Tibial artery (tissue), 4 donors: ENCODE measurements around the gene GALR2.

ENCODE experiments used
- DNase-seq, 2 donors: peaks; one replicate each; pipeline ENCODE4 v3.0.0-alpha.2; 2019
- H3K27ac ChIP-seq, 2 donors: fragments of 200-600 bp; sonication (generic) in 1 of 2; 1 replicate in 1 of 2; 2 replicates in 1 of 2; pipeline ENCODE4 v1.5.1; 2018 to 2019; ENCODE audit warnings: mild to moderate bottlenecking in 1 of 2
- H3K27me3 ChIP-seq, 2 donors: fragments of 200-600 bp; sonication (generic) in 1 of 2; one replicate each; pipeline versions ENCODE4 v1.5.1 to v1.6.0; 2016 to 2019
- H3K36me3 ChIP-seq, 3 donors: fragments of 200-600 bp; sonication (generic) in 2 of 3; one replicate each; pipeline ENCODE4 v1.5.1; 2016 to 2019; ENCODE audit warnings: mild to moderate bottlenecking in 2 of 3
- H3K4me1 ChIP-seq, 4 donors: fragments of 200-600 bp; sonication (generic) in 2 of 4; 1 replicate in 3 of 4; 2 replicates in 1 of 4; pipeline ENCODE4 v1.5.1; 2016 to 2019
- H3K4me3 ChIP-seq, 2 donors: fragments of 200-600 bp; sonication (generic) in 1 of 2; 1 replicate in 1 of 2; 2 replicates in 1 of 2; pipeline ENCODE4 v1.5.1; 2018 to 2019; ENCODE audit warnings: mild to moderate bottlenecking in 2 of 2
- H3K9me3 ChIP-seq, 3 donors: fragments of 200-600 bp; sonication (generic) in 1 of 3; one replicate each; pipeline ENCODE4 v1.5.1; 2016 to 2019
- intact Hi-C: fragments of 100-400 bp; cut with DNase I; formaldehyde crosslinking; loops from one replicate; pipeline ENCODE4 v1.15.0; 2023; ENCODE audit warnings: low total_unique reads
- TF ChIP-seq, protein P1 (sequence below), 2 experiments: fragments of 200-600 bp in 1 of 2; fragments of 450-650 bp in 1 of 2; IDR thresholded peaks; one replicate each; pipeline ENCODE4 v1.5.1; 2017 to 2019; ENCODE audit warnings: antibody characterized with exemption in 2 of 2, mild to moderate bottlenecking in 1 of 2, moderate library complexity in 1 of 2

GALR2 gene

DNA sequence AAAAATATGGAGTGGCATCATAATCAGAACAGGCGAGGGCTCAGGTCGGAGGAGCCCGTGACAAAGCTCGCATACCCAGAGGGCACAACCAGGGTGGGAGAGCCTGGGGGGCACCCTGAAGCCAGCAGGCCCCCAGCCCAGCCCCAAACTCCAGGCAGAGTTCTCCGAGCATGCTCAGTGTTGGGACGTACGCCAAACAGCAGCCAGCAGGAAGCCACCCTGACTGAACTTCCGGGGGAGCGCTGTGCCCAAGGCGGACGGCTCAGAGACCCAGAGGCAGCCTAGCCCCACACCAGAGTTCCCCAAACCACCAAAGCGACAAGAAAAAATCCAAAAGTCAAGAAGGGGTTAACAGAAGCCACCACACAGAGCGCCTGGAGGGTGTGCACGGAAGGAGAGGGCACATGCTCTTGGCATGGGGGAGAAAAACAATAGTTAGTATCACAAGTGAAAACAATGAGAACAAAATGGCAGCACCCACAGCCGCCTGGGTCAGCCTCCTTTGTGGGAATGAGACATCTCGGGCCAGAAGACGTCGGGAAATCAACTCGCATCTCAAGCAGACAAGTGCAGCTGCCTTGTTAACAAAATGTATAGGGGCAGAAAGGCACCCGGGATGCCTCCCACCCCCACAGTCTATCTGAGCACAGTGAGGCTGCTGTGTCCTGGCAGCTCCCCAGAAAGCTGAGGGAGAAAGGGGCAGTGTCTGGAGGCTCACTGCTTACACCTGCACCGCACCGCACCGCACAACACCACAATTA lies 17.1 kb downstream of the GALR2 start:
- no peak overlapping the region for H3K27ac ChIP-seq
- no peaks in the 10 kb centered on the region for H3K9me3 ChIP-seq
- peaks cover 65 to 99% (median 95%) of the 10 kb centered on the region in 3 donors for H3K36me3 ChIP-seq
- intact Hi-C loops = no loop called here
- H3K4me1 ChIP-seq = no peaks in the 10 kb centered on the region
- no peak overlapping the region for H3K4me3 ChIP-seq
- no peak for DNase-seq
- TF ChIP-seq, protein P1, sequence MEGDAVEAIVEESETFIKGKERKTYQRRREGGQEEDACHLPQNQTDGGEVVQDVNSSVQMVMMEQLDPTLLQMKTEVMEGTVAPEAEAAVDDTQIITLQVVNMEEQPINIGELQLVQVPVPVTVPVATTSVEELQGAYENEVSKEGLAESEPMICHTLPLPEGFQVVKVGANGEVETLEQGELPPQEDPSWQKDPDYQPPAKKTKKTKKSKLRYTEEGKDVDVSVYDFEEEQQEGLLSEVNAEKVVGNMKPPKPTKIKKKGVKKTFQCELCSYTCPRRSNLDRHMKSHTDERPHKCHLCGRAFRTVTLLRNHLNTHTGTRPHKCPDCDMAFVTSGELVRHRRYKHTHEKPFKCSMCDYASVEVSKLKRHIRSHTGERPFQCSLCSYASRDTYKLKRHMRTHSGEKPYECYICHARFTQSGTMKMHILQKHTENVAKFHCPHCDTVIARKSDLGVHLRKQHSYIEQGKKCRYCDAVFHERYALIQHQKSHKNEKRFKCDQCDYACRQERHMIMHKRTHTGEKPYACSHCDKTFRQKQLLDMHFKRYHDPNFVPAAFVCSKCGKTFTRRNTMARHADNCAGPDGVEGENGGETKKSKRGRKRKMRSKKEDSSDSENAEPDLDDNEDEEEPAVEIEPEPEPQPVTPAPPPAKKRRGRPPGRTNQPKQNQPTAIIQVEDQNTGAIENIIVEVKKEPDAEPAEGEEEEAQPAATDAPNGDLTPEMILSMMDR (IDR thresholded peaks at IDR 0.05) = no peak
- H3K27me3 ChIP-seq = no peaks in the 10 kb centered on the region

DNA sequence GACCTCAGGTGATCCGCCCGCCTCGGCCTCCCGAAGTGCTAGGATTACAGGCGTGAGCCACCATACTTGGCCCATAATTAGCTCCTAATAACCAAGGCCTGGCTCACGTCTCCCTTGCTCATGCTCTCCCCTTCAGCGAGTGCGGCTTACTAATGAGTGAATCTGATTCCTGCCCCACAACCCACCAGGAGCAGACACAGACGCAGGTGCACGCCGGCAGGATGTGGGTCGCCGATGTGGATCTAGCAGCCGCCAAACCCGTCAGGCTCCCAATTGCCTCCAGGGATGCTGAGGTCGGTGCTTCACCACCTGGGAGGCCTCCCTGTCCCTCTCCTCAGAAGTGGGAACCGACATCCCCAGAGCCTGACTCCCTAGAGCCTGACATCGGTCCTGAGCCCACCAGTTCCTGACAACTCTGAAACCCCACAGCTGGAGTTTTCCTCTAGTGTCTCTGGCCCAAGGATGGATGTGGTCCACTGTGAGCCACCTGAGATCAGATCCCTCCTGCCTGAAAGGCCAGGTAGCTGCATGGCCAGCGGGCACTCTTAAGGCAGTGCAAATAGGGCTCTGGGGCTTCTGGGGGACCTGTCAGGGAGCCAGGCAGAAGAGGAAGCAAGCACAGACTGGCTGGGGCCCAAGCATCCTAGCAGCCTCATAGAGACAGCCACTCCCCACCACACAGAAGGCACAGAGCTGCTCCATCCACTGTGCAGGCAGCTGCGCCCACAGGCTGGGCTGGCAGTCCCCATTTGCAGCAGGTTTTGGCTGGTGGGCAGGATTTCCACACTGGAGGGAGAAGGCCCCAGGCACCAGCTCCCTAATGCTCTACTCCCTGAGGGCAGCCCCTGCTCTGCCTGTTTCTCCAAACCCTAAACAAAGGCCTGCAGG lies 18.2 kb downstream of the GALR2 start:
- intact Hi-C loops = no loop called here
- TF ChIP-seq, protein P1 (IDR thresholded peaks at IDR 0.05) = no peak
- Histone ChIP-seq H3K4me3 (no peak overlapping the region), H3K36me3 (peaks cover 68 to 99% (median 95%) of the 10 kb centered on the region in 3 donors), H3K4me1 (no peaks in the 10 kb centered on the region), H3K27ac (no peak overlapping the region), H3K27me3 (no peaks in the 10 kb centered on the region), H3K9me3 (no peaks in the 10 kb centered on the region)
- no peak for DNase-seq

DNA sequence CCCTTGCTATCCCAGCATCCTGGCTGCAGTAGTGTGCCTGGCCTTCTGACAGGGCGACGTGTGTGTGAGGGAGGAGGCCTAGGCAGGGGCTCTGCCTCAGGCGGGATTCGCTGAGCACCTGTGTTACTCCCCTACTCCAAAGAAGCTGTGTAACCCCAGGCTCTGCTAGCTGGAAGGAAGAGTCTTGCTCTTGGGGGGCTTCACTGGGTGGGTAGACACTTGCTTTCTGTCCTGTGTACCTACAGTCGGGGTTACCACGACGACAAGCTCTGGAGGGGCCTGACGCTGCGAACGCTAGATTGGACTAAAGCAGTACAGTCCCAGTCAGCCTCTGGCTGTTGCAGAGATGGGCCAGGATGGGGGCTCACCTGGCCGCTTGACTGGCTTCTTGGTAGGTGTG lies 19.5 kb downstream of the GALR2 start:
- Histone ChIP-seq H3K4me3 (no peak overlapping the region), H3K36me3 (peaks cover 59 to 93% (median 92%) of the 10 kb centered on the region in 3 donors), H3K27ac (no peak overlapping the region), H3K9me3 (no peaks in the 10 kb centered on the region), H3K4me1 (no peaks in the 10 kb centered on the region), H3K27me3 (no peaks in the 10 kb centered on the region)
- TF ChIP-seq, protein P1 (IDR thresholded peaks at IDR 0.05) = no peak
- DNase-seq = no peak
- intact Hi-C loops = no loop called here

GRCh38 chr17:76095943-76096342 lies 21.4 kb downstream of the GALR2 start:
- intact Hi-C loops = no loop called here

GRCh38 chr17:76097716-76098295 lies 23.2 kb downstream of the GALR2 start:
- Histone ChIP-seq H3K27ac (no peak overlapping the region), H3K27me3 (no peaks in the 10 kb centered on the region), H3K4me3 (no peak overlapping the region), H3K9me3 (no peaks in the 10 kb centered on the region), H3K4me1 (peaks cover 0 to 13% (median 10%) of the 10 kb centered on the region in 4 donors), H3K36me3 (peaks cover 68 to 87% (median 79%) of the 10 kb centered on the region in 3 donors)
- DNase-seq = no peak
- intact Hi-C loops = no loop called here
- TF ChIP-seq, protein P1 (IDR thresholded peaks at IDR 0.05) = no peak

More at GRCh38 chr17:76095943-76096342, 21.4 kb downstream of the GALR2 start:
- Histone ChIP-seq H3K9me3 (no peaks in the 10 kb centered on the region), H3K4me1 (no peaks in the 10 kb centered on the region), H3K4me3 (no peak overlapping the region), H3K36me3 (peaks cover 66 to 93% (median 86%) of the 10 kb centered on the region in 3 donors), H3K27ac (no peak overlapping the region), H3K27me3 (no peaks in the 10 kb centered on the region)
- TF ChIP-seq, protein P1 (IDR thresholded peaks at IDR 0.05) = no peak
- DNase-seq = no peak
